NCI-H82 treated with DMSO at 0.1 percent for 48 hours (cell line): Measurements from ENCODE around the gene AP3B1.
A peak's percentile ranks its signal among the peaks of the same experiment; 100 is the strongest.

Experiments
- DNase-seq: peaks from one replicate; lab custom pipeline; 2025; ENCODE audit not compliant: unreplicated experiment; lab: John Stamatoyannopoulos, UW

AP3B1 gene, protein sequence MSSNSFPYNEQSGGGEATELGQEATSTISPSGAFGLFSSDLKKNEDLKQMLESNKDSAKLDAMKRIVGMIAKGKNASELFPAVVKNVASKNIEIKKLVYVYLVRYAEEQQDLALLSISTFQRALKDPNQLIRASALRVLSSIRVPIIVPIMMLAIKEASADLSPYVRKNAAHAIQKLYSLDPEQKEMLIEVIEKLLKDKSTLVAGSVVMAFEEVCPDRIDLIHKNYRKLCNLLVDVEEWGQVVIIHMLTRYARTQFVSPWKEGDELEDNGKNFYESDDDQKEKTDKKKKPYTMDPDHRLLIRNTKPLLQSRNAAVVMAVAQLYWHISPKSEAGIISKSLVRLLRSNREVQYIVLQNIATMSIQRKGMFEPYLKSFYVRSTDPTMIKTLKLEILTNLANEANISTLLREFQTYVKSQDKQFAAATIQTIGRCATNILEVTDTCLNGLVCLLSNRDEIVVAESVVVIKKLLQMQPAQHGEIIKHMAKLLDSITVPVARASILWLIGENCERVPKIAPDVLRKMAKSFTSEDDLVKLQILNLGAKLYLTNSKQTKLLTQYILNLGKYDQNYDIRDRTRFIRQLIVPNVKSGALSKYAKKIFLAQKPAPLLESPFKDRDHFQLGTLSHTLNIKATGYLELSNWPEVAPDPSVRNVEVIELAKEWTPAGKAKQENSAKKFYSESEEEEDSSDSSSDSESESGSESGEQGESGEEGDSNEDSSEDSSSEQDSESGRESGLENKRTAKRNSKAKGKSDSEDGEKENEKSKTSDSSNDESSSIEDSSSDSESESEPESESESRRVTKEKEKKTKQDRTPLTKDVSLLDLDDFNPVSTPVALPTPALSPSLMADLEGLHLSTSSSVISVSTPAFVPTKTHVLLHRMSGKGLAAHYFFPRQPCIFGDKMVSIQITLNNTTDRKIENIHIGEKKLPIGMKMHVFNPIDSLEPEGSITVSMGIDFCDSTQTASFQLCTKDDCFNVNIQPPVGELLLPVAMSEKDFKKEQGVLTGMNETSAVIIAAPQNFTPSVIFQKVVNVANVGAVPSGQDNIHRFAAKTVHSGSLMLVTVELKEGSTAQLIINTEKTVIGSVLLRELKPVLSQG

DNA sequence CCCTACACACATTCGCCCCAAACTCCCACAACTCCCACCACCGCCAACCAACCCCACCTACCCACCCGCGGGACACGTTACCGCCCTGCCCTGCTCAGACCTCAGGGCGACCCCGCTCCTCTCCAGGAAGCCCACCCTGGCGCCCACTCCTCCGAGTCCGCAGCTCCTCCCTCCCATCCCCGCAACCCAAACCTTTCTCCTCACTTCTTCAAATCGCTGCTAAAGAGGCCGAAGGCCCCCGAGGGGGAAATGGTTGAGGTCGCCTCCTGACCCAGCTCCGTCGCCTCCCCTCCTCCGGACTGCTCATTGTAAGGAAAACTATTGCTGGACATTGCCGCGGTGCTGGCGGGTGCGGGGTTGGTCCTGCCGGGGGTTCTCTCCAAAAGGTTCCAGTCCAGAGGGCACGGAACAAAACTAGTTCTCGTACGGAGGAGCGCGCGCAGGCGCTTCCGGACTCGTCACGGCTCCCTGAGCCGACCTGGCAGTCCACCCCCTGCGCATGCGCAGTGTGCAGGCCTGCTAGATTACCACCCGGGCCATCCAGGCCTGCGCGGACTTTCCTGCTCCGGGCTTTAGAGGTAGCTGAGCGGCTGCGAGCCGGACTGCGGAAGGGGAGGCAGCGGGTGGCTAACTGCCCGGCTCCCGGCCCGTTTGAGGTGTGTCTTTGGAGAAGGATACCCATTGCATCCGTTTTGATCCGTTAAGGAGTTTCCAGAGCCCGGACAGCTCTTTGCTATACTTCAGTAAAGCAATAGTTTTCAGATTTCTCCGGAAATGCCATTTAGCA, at the start of gene AP3B1:
TSS of gene AP3B1 (minus strand) at position 451 of the 787 bp plus-strand sequence. CDS start at position 332, 119 bp downstream.
- DNase-seq: peak; percentile 85

DNA sequence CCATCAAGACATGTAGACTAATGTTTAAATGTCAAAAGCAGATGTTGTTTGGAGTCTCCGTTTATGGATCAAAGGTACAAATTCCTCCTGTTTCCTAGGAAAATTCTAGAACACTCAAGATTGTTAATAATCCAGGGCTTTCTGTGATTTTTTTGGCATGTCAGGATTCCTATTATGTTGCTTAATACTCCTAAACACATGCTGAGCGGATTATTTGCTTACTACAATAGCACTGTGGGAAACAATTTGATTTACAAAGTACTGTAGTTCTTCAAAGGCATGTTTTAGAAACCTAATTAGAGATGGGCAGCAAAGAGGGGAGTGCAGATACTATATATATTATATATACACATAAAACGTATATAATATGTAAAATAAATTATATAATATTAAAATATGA, 46.9 kb upstream of the AP3B1 start:
- no peak for DNase-seq

DNA sequence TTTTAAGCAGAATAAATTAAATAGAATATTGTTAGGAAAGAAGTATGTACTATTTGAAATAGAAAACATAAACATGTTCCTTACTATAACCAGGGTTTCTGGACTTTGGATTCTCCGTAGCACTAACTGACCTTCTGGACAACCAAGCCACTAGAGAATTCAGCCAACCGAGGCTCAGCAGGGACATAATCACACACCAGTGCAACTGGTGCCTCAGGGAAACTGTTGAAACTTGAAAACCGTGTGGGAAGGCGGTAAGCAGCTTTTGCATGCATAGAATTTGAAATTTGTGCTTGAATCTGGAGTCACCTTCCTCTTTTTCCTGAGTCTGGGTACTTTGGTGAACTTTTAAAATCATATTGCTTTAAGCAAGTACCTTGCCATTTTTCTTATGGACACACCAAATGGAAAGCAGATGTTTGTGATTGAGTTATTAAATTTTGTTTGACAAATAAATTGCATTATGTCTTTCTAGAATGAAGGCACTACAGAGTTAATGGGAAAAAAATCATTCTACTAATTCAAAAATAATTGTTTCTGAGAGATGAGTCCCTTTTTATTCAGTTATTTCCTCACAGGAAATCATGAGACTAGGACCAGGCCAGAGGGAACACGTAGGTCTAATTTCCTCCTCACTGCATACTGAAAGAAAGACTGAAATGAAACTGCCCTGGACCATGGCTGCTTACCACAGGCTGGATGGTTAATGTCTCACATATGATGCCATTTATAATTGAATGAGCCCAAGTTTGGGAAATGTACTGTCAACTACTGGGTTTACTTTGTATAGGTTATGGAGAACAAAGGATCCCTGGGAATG, 45.3 kb upstream of the AP3B1 start:
- no peak for DNase-seq

DNA sequence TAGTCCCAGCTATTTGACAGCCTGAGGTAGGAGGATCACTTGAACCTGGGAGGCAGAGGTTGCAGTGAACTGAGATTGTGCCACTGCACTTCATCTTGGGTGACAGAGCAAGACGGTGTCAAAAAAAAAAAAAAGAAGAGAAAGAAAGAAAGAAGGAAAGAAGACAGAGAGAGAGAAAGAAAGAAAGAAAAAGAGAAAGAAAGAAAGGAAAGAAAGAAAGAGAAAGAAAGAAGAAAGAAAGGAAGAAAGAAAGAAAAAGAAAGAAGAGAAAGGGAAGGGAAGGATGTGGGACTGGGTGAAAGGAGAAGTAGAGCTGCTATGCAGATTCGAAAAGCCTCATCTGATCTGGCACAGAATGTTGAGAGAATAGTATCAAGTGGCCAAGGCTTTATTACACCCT, 42.2 kb upstream of the AP3B1 start:
- no peak for DNase-seq

DNA sequence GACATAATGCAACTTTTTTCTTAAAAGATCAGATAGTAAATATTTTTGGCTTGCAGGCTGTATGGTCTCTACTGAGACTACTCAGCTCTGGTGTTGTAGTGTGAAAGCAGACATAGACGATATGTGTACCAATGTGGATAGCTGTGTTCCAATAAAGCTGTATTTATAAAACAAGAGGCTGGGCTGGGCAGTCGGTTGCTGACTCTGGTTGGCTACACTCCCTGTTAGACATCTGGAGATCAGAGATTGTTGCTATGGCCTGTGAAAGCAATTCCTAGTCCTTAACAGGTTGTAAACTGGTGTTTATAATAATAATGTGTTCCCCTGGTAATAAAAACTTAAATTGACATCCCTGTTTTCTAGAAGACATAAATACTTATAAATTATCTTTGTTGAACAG, 41.5 kb upstream of the AP3B1 start:
- DNase-seq: no peak

DNA sequence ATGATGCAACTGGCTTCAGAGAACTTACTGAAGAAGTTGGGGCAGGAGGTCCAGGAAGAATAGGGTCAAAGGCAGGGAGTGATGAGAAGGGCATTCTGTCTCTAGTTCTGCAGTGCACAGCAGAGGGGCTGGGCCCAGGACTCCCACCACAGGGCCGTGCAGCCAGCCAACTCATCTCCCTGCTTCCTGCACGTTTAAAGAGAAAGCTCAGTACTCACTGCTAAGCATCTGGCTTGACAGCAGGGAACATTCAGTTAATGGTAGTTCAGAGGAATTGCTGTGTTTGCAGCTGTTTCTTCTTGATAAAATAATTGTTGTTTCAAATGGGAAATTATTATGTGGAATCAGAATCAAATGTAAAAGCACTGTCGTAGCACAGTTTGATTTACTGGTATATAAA, 40.3 kb upstream of the AP3B1 start:
- no peak for DNase-seq

DNA sequence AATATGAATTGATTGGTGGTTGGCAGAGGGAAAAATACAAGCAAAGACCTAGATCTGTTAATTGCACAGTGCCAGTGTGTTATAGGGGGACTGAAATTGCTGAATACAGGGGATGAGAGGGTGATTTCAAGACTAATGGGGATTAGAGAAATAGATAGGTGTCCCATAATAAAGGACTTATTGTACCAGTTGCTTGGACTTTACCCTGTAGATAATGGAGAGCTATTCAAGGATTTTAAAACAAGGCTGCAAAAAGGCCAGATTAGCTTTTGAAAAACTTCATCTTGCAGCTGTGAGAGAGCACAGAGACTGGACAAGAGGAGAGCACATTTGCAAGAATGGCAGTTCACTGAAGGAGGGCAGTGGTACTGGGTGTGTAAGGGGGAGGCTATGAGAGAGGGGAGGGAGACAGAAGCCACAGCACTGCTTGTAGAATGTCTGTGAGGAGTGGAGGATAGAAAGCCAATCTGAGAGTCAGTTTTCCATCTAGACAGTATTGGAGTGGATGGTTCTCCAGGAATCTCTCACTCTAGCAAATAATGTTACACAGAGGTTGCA, 37.1 kb upstream of the AP3B1 start:
- no peak for DNase-seq

DNA sequence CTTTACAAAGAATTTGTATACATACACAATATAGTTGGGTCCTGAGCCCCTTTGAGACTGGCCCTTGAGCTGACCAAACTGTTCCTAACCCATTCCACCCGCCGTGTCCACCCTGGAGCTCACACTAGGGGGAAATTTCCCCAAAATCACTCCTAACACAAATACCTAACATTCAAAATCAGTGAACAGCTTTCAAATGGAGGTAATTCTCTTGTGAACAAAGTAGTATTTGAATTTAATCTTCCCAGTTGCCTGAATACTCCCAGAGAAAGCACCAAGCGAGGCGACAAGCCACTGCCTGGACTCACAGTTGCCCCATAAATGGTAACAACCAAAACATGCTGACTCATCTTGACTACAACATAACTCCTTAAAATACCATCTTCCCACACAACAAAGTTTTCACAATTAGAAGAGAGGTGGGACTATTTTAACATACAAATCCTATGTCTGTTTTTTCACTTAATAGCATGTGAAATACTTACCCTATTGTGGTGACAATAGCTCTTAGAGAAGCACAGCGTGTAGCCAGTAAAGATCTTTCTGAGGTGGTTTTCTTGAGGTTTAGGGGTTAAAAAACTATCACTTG, 34.2 kb upstream of the AP3B1 start:
- DNase-seq: no peak

DNA sequence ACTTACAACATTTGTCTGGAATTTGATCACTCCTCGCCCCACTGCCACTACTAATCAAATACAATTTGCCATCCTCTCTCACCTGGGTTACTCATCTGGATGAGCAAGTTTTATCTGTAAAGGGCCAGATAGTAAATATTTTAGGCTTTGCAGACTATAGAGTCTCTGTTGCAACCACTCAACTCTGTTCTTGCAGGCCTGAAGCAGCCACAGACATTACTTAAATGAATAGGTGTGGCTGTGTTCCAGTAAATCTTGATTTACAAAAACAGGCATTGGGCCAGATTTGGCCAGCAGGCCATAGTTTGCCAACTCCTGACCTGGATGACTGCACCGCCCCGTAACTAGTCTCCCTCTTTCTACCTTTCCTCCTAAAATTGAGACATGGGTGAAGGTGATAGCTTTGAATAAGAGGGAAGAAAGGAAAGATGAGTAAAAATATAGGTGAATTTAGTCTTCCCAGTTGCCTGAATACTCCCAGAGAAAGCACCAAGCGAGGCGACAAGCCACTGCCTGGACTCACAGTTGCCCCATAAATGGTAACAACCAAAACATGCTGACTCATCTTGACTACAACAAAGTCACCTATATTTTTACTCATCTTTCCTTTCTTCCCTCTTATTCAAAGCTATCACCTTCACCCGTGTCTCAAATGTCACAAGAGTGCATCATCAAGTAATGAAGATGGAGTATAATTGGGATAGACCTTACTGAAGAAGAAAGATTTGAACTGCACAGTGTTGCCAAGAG, 33.4 kb upstream of the AP3B1 start:
- DNase-seq: no peak

DNA sequence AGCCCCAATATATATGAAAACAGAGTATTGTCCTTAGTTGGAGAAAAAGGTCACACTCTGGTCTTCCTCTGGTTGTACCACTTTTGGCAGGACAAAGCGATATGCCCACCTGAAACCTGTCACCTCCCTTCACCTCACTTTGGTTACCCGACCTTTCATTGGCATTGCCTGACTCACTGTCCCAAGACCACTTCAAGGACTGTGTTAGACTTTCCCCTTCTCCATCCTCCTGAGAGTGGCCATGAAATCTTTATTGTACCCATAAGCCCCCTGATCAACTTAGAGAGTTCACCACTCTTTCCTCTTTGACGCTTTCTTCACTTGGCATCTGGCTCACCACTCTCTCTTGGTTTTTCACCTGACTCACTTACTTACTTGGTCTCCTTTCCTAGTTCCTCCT, 32.4 kb upstream of the AP3B1 start:
- no peak for DNase-seq

DNA sequence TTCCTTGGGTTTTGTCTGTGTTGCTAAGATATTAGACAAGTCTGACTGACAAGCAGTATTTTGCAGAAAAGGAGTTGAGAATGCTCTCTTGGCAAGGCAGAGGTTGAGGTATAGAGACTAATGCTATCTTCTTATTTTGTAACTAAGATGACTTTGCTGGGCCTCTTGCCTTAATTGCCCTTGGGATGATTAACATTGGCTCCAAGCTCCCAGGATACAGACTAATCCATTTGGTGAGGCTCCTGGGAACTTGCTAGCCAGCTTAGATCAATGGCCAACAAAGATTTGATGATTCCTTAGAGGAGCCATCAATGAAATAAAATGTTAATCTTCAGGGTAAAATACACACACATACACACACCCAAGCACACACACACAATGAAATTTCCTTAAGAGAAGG, 28.7 kb upstream of the AP3B1 start:
- peak; percentile 66 for DNase-seq

DNA sequence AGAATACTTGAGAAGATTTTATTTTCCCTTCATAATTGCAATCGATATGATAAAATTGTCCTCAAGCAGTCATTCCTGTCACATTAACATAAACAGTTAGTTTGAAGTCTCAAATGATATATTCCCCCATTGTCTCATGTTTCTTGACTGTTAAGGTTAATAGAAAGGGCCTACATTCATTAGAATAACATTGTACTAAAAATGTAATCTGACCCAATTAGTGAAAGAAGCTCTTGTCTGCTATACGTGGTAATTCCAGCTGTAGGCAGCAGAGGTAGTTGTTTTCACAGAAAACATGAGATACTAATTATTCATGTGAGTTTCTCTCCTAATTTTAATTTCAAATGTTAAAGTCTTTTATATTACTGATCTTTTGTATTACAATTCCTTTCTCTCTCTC, 25.9 kb upstream of the AP3B1 start:
- DNase-seq: peak; percentile 47

DNA sequence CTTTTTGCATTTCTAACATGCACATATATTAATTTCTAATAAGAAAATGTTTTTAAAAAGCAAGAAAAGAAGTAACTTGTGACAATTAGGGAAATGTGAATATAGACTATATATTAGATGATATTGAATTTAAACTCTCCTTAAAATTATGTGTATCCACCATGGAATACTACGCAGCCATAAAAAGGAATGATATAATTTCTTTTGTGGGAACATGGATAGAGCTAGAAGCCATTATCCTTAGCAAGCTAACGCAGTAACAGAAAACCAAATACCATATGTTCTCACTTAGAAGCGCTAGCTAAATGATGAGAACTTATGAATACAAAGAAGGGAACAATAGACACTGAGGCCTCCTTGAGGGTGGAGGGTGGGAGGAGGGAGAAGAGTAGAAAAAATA, 23.8 kb upstream of the AP3B1 start:
- no peak for DNase-seq

DNA sequence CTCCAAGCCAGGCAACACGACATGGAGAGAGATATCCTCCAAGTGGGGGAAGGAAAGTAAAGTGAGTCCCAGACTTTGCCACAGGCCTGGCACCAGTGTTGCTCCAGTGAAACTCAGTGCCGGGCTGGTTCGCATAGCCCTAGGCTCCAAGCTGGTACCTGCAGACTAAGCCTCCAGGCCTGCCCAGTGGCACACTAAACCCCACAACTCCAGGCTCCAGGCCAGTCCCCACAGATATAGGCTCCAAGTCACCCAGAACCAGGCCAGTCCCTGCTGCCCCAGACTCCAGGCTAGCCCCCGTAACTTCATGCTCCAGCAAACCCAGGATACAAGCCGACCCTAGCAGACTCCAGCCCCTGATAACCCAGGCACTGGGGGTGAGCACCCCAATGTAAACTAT, 23.0 kb upstream of the AP3B1 start:
- DNase-seq: no peak

DNA sequence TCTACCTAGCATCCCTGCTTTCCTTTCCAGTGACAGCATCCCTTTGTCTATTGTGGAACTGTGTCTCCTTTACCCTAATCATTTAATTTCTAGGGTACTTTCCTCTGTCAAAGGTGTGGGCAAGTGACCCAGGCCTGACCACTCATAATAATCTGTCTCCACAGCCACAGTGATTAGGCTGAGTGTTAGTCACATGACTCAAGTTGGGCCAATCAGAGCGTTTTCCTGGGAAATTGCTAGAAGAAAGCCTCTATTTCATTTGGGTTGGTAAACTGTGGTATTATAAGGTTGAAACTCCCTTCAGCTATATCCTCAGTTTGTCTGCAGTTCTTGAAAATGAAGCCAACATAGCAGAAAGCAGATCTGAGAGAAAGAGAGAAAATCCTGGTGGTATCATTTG, 14.2 kb upstream of the AP3B1 start:
- DNase-seq: no peak

DNA sequence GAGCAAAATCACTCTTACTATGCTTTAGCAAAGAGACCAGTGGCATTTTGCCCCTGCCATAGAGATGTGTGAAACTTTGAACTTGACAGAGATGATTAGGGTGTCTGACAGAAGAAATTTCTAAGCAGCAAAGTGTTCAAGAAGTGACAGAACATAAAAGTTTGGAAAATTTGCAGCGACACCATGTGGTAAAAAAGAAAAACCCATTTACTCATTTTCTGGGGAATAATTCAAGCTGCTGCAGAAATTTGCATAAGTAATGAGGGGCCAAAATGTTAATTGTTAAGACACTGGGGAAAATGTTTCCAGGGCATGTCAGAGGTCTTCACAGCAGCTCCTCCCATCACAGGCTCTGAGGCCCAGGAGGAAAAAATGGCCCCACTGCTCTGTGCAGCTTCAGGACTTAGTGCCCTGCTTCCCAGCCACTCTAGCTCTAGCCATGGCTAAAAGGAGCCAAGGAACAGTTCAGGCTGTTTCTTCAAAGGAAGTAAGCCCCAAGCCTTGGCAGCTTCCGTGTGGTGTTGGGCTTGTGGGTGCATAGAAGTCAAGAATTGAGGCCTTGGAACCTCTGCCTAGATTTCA, 6.1 kb upstream of the AP3B1 start:
- no peak for DNase-seq

DNA sequence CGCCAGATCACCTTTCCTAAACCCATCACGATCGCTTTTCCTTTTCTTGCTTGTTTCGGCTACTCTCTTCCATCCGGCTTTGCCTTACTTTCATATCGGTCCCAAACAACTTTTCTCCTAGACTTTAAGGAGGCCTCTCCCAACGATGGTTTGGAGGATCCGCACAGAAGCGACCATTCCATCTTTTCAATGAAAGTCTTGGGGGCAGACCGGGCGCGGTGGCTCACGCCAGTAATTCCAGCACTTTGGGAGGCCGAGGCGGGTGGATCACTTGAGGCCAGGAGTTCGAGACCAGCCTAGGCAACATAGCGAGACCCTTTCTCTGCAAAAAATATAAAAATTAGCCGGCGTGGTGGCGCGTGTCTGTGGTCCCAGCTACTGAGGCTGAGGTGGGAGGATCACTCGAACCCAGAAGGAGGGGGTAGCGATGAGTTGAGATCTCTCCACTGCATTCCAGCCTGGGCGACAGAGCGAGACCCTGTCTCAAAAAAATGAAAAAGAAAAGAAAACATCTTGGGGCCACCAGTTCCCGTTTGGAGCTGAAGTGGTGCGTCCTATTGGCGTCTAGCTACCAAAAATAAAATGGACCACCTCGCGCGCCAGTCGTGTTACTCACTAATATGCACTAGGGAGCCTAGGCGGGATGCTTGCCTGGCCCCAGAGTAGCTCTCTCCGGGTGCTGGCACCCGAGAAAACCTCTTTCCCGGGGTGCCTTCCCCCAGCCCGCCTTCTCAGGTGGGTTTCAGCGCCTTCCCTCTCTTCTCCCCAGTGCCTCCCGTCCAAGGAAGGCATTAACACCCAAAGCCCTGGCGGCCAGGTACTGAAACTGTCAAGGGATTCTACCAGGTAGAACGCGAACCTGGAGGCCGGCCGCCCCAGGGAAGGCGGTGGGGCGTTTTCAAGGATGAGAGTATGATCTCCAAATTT, 800 bp upstream of the AP3B1 start:
- DNase-seq: no peak
